Astrocyte (in vitro differentiated cells and primary cell): ENCODE results near the gene PYROXD2. TPM values are rescaled to one million over a fixed set of nuclear protein-coding genes. Genes with fewer than 3 reads are reported as not detected.
A peak's percentile ranks its signal among the peaks of the same experiment; 100 is the strongest.
"Not testable (repeated sequence)": the region's sequence is repeated elsewhere in the genome, so short reads cannot be mapped to it uniquely, and the experiment has no call there.

Experiments used
- DNase-seq: peaks from one replicate; pipeline ENCODE4 v3.0.0-alpha.2; 2010; ENCODE audit warnings: low read depth
- FAIRE-seq: peaks from 2 replicates; lab custom pipeline; 2011; peaks lifted over from hg19 to GRCh38; lab: Jason Lieb, UNC
- H2AFZ ChIP-seq: 2 replicates; pipeline ENCODE4 v1.6.0; 2012; ENCODE audit warnings: low read depth, low read length, inconsistent platforms
- H3K27ac ChIP-seq: 2 replicates; pipeline ENCODE4 v1.5.1; 2011; ENCODE audit warnings: low read depth, low read length, inconsistent platforms
- H3K27me3 ChIP-seq: 2 replicates; pipeline ENCODE4 v1.6.0; 2011; ENCODE audit warnings: low read length, inconsistent platforms; ENCODE audit not compliant: insufficient read depth
- H3K36me3 ChIP-seq: 2 replicates; pipeline ENCODE4 v1.5.1; 2011; ENCODE audit warnings: low read length, inconsistent platforms; ENCODE audit not compliant: insufficient read depth
- H3K4me1 ChIP-seq: 2 replicates; pipeline ENCODE4 v1.5.1; 2011; ENCODE audit warnings: low read length, inconsistent platforms; ENCODE audit not compliant: insufficient read depth
- H3K4me2 ChIP-seq: 2 replicates; pipeline ENCODE4 v1.6.0; 2012; ENCODE audit warnings: low read length, inconsistent platforms
- H3K4me3 ChIP-seq: 2 replicates; pipeline ENCODE4 v1.5.1; 2011; ENCODE audit warnings: low read depth, mild to moderate bottlenecking, low read length, inconsistent platforms; ENCODE audit not compliant: insufficient read depth
- H3K79me2 ChIP-seq: 2 replicates; pipeline ENCODE4 v1.6.0; 2012; ENCODE audit warnings: mild to moderate bottlenecking, low read length, inconsistent platforms; ENCODE audit not compliant: insufficient read depth
- H3K9ac ChIP-seq: 2 replicates; pipeline ENCODE4 v1.6.0; 2012; ENCODE audit warnings: mild to moderate bottlenecking, low read length, inconsistent platforms
- H3K9me3 ChIP-seq: 2 replicates; pipeline ENCODE4 v1.5.1; 2012; ENCODE audit warnings: low read depth, mild to moderate bottlenecking, low read length, inconsistent platforms; ENCODE audit not compliant: insufficient read depth
- H4K20me1 ChIP-seq: 2 replicates; pipeline ENCODE4 v1.6.0; 2012; ENCODE audit warnings: low read length, inconsistent platforms; ENCODE audit not compliant: insufficient read depth
- H3K27ac Mint-ChIP-seq: one replicate; pipeline ENCODE4 v1.8.0; 2021; ENCODE audit warnings: mild to moderate bottlenecking, mixed read lengths; ENCODE audit not compliant: unreplicated experiment
- H3K27me3 Mint-ChIP-seq: one replicate; pipeline ENCODE4 v1.8.0; 2021; ENCODE audit warnings: low read depth, mixed read lengths; ENCODE audit not compliant: unreplicated experiment
- H3K36me3 Mint-ChIP-seq: one replicate; pipeline ENCODE4 v1.8.0; 2021; ENCODE audit warnings: low read depth, mixed read lengths; ENCODE audit not compliant: unreplicated experiment
- H3K4me1 Mint-ChIP-seq: one replicate; pipeline ENCODE4 v1.8.0; 2021; ENCODE audit warnings: low read depth, mixed read lengths; ENCODE audit not compliant: unreplicated experiment
- H3K4me3 Mint-ChIP-seq: one replicate; pipeline ENCODE4 v1.8.0; 2021; ENCODE audit warnings: mild to moderate bottlenecking, moderate library complexity, mixed read lengths; ENCODE audit not compliant: unreplicated experiment
- H3K9me3 Mint-ChIP-seq: one replicate; pipeline ENCODE4 v1.8.0; 2021; ENCODE audit warnings: mild to moderate bottlenecking, mixed read lengths; ENCODE audit not compliant: unreplicated experiment
- EZH2 ChIP-seq: IDR thresholded peaks from 2 replicates; pipeline ENCODE4 v1.6.1; 2012; ENCODE audit warnings: mild to moderate bottlenecking, low read length, inconsistent platforms; ENCODE audit not compliant: insufficient read depth
- total RNA-seq: library from RNA; stranded (reverse); gene quantifications from 2 replicates; pipeline ENCODE4 v1.2.1, GENCODE V29; 2021
- TF ChIP-seq, protein P1 (sequence below): IDR thresholded peaks from 2 replicates; pipeline ENCODE4 v1.5.1; 2011; ENCODE audit warnings: low read depth, mild to moderate bottlenecking, inconsistent platforms, low read length, moderate library complexity; ENCODE audit not compliant: insufficient read depth

Gene PYROXD2
- total RNA-seq, 1 donor from 2014 or later, result 4.5 TPM

GRCh38 chr10:98383869-98384268 lies 31.1 kb downstream of the PYROXD2 start:
- Mint-ChIP-seq H3K27ac (peak overlapping the region; percentile 84), H3K9me3 (no peaks in the 10 kb centered on the region), H3K4me1 (peaks cover 26% of the 10 kb centered on the region), H3K4me3 (no peak overlapping the region), H3K27me3 (peaks cover 7% of the 10 kb centered on the region), H3K36me3 (peaks cover 11% of the 10 kb centered on the region)
- no peak overlapping the region for H2AFZ ChIP-seq
- no peaks in the 10 kb centered on the region for H3K27me3 ChIP-seq
- H3K27ac ChIP-seq, result peak overlapping the region; percentile 67
- no peak overlapping the region for H3K9ac ChIP-seq
- H4K20me1 ChIP-seq, result no peaks in the 10 kb centered on the region
- FAIRE-seq (no peak), DNase-seq (no peak)
- H3K79me2 ChIP-seq, result no peaks in the 10 kb centered on the region
- no peak for TF ChIP-seq EZH2
- TF ChIP-seq, protein P1, sequence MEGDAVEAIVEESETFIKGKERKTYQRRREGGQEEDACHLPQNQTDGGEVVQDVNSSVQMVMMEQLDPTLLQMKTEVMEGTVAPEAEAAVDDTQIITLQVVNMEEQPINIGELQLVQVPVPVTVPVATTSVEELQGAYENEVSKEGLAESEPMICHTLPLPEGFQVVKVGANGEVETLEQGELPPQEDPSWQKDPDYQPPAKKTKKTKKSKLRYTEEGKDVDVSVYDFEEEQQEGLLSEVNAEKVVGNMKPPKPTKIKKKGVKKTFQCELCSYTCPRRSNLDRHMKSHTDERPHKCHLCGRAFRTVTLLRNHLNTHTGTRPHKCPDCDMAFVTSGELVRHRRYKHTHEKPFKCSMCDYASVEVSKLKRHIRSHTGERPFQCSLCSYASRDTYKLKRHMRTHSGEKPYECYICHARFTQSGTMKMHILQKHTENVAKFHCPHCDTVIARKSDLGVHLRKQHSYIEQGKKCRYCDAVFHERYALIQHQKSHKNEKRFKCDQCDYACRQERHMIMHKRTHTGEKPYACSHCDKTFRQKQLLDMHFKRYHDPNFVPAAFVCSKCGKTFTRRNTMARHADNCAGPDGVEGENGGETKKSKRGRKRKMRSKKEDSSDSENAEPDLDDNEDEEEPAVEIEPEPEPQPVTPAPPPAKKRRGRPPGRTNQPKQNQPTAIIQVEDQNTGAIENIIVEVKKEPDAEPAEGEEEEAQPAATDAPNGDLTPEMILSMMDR, result no peak
- H3K4me2 ChIP-seq, result no peak overlapping the region
- H3K9me3 ChIP-seq, result no peaks in the 10 kb centered on the region
- no peaks in the 10 kb centered on the region for H3K36me3 ChIP-seq
- H3K4me3 ChIP-seq, result no peak overlapping the region
- peaks cover 14% of the 10 kb centered on the region for H3K4me1 ChIP-seq

DNA sequence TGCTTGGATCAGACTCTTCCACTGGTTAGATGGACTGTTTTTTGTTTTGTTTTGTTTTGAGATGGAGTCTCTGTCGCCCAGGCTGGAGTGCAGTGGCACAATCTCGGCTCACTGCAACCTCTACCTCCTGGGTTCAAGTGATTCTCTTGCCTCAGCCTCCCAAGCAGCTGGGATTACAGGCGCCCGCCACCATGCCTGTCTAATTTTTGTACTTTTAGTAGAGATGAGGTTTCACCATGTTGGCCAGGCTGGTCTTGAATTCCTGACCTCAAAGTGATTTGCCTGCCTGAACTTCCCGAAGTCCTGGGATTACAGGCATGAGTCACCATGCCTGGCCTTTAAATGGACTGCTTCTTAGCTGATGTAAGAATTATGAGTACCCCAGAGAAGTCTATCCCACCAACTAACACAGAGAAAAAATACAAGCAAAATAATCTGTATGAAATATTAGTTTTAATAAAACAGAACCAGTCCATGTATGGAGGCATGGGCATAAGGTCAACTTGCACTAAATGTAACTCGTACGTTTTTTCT lies 31.8 kb downstream of the PYROXD2 start:
- H3K36me3 ChIP-seq, H3K9me3 Mint-ChIP-seq, H3K4me3 ChIP-seq, H3K27me3 Mint-ChIP-seq, H4K20me1 ChIP-seq, H3K79me2 ChIP-seq, H3K4me2 ChIP-seq, H3K9me3 ChIP-seq, H3K27me3 ChIP-seq, H2AFZ ChIP-seq, H3K4me3 Mint-ChIP-seq, H3K9ac ChIP-seq, FAIRE-seq: not testable (repeated sequence)
- peaks cover 11% of the 10 kb centered on the region for H3K36me3 Mint-ChIP-seq
- peak; percentile 86 for DNase-seq
- peaks cover 29% of the 10 kb centered on the region for H3K4me1 Mint-ChIP-seq
- peaks cover 17% of the 10 kb centered on the region for H3K4me1 ChIP-seq
- peak overlapping the region; percentile 67 for H3K27ac ChIP-seq
- H3K27ac Mint-ChIP-seq, result peak overlapping the region; percentile 84

- Histone ChIP-seq H3K4me1 (peaks cover 17% of the 10 kb centered on the region), H3K27ac (peak overlapping the region; percentile 44), H3K4me3 (no peak overlapping the region), H3K9me3 (no peaks in the 10 kb centered on the region), H2AFZ (no peak overlapping the region), H3K4me2 (no peak overlapping the region), H3K9ac (no peak overlapping the region), H3K27me3 (no peaks in the 10 kb centered on the region), H3K79me2 (no peaks in the 10 kb centered on the region), H3K36me3 (no peaks in the 10 kb centered on the region), H4K20me1 (no peaks in the 10 kb centered on the region)
- Mint-ChIP-seq H3K36me3 (peaks cover 11% of the 10 kb centered on the region), H3K27ac (peak overlapping the region; percentile 84), H3K9me3 (no peaks in the 10 kb centered on the region), H3K27me3 (peaks cover 2% of the 10 kb centered on the region), H3K4me3 (no peak overlapping the region), H3K4me1 (peaks cover 29% of the 10 kb centered on the region)
- TF ChIP-seq, protein P1, result no peak
- no peak for TF ChIP-seq EZH2
- no peak for DNase-seq
- FAIRE-seq, result no peak
Measured at GRCh38 chr10:98382691-98383101, 32.3 kb downstream of the PYROXD2 start.
